Measurements from ENCODE around the gene TNNT2. TPM values are rescaled to one million over a fixed set of nuclear protein-coding genes. Genes with fewer than 3 reads are reported as not detected.

The TNNT2 gene
- total and polyA plus RNA-seq, 12 donors = 5,905 to 31,279 (median 7,605) TPM

DNA sequence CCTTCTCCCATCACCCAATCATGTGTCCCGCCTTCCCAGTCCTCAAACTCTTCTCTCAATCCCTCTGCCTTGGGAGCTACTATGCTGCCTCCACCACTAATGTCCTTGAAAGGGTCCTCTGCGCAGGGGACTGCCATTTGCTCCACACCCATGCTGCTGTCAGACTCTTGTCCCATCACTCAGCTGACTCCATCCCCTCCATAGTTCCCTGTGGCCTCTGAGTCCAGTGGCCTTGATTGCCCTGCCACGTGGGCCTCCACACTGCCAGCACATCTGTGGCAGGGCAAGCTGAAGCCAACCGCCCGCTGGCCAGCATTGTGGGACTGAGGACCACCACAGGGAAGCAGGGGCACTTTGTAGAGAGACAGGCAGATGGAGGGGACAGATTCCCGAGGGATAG lies 1.3 kb upstream of the TNNT2 start:
- DNase-seq (peak; percentile 58 to 76), ATAC-seq (peak; percentile 25 to 67 (median 42))
- Histone ChIP-seq H3K4me3 (no peak overlapping the region), H3K9me3 (no peaks in the 10 kb centered on the region), H3K27me3 (no peaks in the 10 kb centered on the region), H3K36me3 (peaks cover 0 to 11% (median 0%) of the 10 kb centered on the region in 9 donors), H3K4me1 (peaks cover 0 to 57% (median 24%) of the 10 kb centered on the region in 9 donors), H3K27ac (peak overlapping the region; percentile 77 to 94 (median 89))
- WGBS, 2 donors = 43 to 65% methylated on average over 6 of the region's 6 CpGs
- intact Hi-C loops (cut with DNase I) = loop anchor here in 1 of 10 donors (1.0 kb wide), 1 partner anchor 22 kb away; no protein-coding TSS in a partner anchor
- TF ChIP-seq, protein P1, sequence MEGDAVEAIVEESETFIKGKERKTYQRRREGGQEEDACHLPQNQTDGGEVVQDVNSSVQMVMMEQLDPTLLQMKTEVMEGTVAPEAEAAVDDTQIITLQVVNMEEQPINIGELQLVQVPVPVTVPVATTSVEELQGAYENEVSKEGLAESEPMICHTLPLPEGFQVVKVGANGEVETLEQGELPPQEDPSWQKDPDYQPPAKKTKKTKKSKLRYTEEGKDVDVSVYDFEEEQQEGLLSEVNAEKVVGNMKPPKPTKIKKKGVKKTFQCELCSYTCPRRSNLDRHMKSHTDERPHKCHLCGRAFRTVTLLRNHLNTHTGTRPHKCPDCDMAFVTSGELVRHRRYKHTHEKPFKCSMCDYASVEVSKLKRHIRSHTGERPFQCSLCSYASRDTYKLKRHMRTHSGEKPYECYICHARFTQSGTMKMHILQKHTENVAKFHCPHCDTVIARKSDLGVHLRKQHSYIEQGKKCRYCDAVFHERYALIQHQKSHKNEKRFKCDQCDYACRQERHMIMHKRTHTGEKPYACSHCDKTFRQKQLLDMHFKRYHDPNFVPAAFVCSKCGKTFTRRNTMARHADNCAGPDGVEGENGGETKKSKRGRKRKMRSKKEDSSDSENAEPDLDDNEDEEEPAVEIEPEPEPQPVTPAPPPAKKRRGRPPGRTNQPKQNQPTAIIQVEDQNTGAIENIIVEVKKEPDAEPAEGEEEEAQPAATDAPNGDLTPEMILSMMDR (IDR thresholded peaks at IDR 0.05) = no peak

- H3K4me3 ChIP-seq = peak overlapping the region; percentile 40 to 73 (median 56)
- no peaks in the 10 kb centered on the region for H3K27me3 ChIP-seq
- H3K27ac ChIP-seq = peak overlapping the region; percentile 74 to 99 (median 90)
- TF ChIP-seq, protein P1 (IDR thresholded peaks at IDR 0.05) = peak in 8 of 9 donors; percentile 32 to 60 (median 40)
- peaks cover 0 to 29% (median 0%) of the 10 kb centered on the region in 9 donors for H3K36me3 ChIP-seq
- H3K4me1 ChIP-seq = peaks cover 0 to 51% (median 14%) of the 10 kb centered on the region in 9 donors
- DNase-seq (no peak), ATAC-seq (peak in 6 of 8 donors; percentile 0 to 28 (median 18))
- 30 to 40% methylated on average over 11 of the region's 11 CpGs for WGBS, 2 donors
- intact Hi-C loops (cut with DNase I) = no loop called here
- H3K9me3 ChIP-seq = no peaks in the 10 kb centered on the region
Observed at GRCh38 chr1:201376464-201377374, 761 bp downstream of the TNNT2 start.

GRCh38 chr1:201376107-201376463 lies 1.4 kb downstream of the TNNT2 start:
- no peak for ATAC-seq
- peak overlapping the region; percentile 40 to 73 (median 56) for H3K4me3 ChIP-seq
- TF ChIP-seq, protein P1 (IDR thresholded peaks at IDR 0.05) = no peak
- WGBS, 2 donors = 25 to 43% methylated on average over 4 of the region's 4 CpGs
- no peaks in the 10 kb centered on the region for H3K27me3 ChIP-seq
- H3K36me3 ChIP-seq = peaks cover 0 to 35% (median 0%) of the 10 kb centered on the region in 9 donors
- peak overlapping the region; percentile 74 to 99 (median 90) for H3K27ac ChIP-seq
- intact Hi-C loops (cut with DNase I) = no loop called here
- peaks cover 0 to 51% (median 16%) of the 10 kb centered on the region in 9 donors for H3K4me1 ChIP-seq
- H3K9me3 ChIP-seq = no peaks in the 10 kb centered on the region
- no peak for DNase-seq

DNA sequence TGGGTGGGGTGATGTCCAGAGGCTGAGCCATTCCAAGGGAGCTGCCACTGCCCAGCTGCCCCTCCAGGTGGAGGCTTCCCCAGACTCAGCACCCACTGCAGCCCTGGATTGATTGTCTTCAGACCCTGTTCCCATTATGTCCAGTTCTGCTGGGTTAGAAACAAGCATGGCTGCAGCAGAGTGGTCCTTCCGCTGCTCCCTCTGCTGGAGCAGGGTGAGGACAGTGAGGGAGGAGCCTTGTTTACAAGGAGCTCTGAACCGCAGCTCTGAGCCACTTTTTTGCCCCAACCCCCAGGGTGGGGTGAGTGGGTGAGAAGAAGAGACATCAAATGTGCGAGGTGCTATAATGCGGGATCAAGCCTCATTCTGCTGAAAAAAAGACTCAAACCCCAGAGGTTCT lies 2.3 kb downstream of the TNNT2 start:
- Histone ChIP-seq H3K9me3 (no peaks in the 10 kb centered on the region), H3K27ac (peak overlapping the region; percentile 74 to 99 (median 90)), H3K36me3 (peaks cover 0 to 43% (median 0%) of the 10 kb centered on the region in 9 donors), H3K4me3 (peak overlapping the region; percentile 40 to 73 (median 56)), H3K27me3 (no peaks in the 10 kb centered on the region), H3K4me1 (peaks cover 0 to 51% (median 15%) of the 10 kb centered on the region in 9 donors)
- WGBS, 2 donors = 37 to 42% methylated on average over 4 of the region's 4 CpGs
- peak in 2 of 8 donors; percentile 0 to 1 for ATAC-seq
- no peak for DNase-seq
- TF ChIP-seq, protein P1 (IDR thresholded peaks at IDR 0.05) = peak in 4 of 9 donors; percentile 9 to 43 (median 36)
- intact Hi-C loops (cut with DNase I) = no loop called here

All from heart right ventricle (tissue), 16 donors.